ENCODE data around the gene KIF1C. TPM values are rescaled to one million over a fixed set of nuclear protein-coding genes. Genes with fewer than 3 reads are reported as not detected.

KIF1C gene
- total RNA-seq, 1 donor from 2014 or later: 46.9 TPM

- H3K27me3 ChIP-seq: no peaks in the 10 kb centered on the region
- H3K4me3 ChIP-seq: no peak overlapping the region
- intact Hi-C loops (cut with DNase I): loop anchor here (5.0 to 10.0 kb wide), 2 partner anchors 54 to 73 kb away; partner anchors contain the start of gene SLC52A1
- peaks cover 4% of the 10 kb centered on the region for H3K4me1 ChIP-seq
- no peak for DNase-seq (ENCODE audit: extremely low spot score in 2 of 2)
- no peaks in the 10 kb centered on the region for H3K9me3 ChIP-seq
- TF ChIP-seq POLR2AphosphoS5 (IDR thresholded peaks at IDR 0.05; ENCODE audit: insufficient read depth in 1 of 2, low read depth in 1 of 2) (no peak), CTCF (IDR thresholded peaks at IDR 0.05) (peak; percentile 41 to 71 (median 59))
- no peak overlapping the region for H3K27ac ChIP-seq
- H3K36me3 ChIP-seq: peaks cover 0 to 52% of the 10 kb centered on the region in 2 donors
Observed at GRCh38 chr17:4980644-4981216, 17.0 kb upstream of the KIF1C start.

- no peak overlapping the region for H3K27ac ChIP-seq
- intact Hi-C loops (cut with DNase I): loop anchor here (5.0 to 10.0 kb wide), 2 partner anchors 52 to 75 kb away; partner anchors contain the start of gene SLC52A1
- no peak for DNase-seq (ENCODE audit: extremely low spot score in 2 of 2)
- H3K4me1 ChIP-seq: peaks cover 17% of the 10 kb centered on the region
- TF ChIP-seq POLR2AphosphoS5 (IDR thresholded peaks at IDR 0.05; ENCODE audit: insufficient read depth in 1 of 2, low read depth in 1 of 2): no peak
- TF ChIP-seq POLR2A (IDR thresholded peaks at IDR 0.05): no peak
- no peak for TF ChIP-seq CTCF (IDR thresholded peaks at IDR 0.05)
- peaks cover 0 to 37% of the 10 kb centered on the region in 2 donors for H3K36me3 ChIP-seq
- H3K9me3 ChIP-seq: no peaks in the 10 kb centered on the region
- no peak overlapping the region for H3K4me3 ChIP-seq
- H3K27me3 ChIP-seq: no peaks in the 10 kb centered on the region
Observed at GRCh38 chr17:4982305-4982704, 15.4 kb upstream of the KIF1C start.

GRCh38 chr17:4986403-4986802 is 11.3 kb upstream of the KIF1C start:
- Histone ChIP-seq H3K4me3 (peak overlapping the region; percentile 66 to 95), H3K4me1 (peaks cover 32% of the 10 kb centered on the region), H3K27me3 (no peaks in the 10 kb centered on the region), H3K9me3 (no peaks in the 10 kb centered on the region), H3K36me3 (peaks cover 0 to 12% of the 10 kb centered on the region in 2 donors), H3K27ac (peak overlapping the region; percentile 89)
- DNase-seq (ENCODE audit: extremely low spot score in 2 of 2): no peak
- intact Hi-C loops (cut with DNase I): loop anchor here (10.0 kb wide), 1 partner anchor 48 kb away; the partner anchor contains the start of gene SLC52A1
- TF ChIP-seq POLR2AphosphoS5 (IDR thresholded peaks at IDR 0.05; ENCODE audit: insufficient read depth in 1 of 2, low read depth in 1 of 2) (no peak), POLR2A (IDR thresholded peaks at IDR 0.05) (no peak), CTCF (IDR thresholded peaks at IDR 0.05) (no peak)

- peak; percentile 22 to 89 (median 63) for TF ChIP-seq CTCF (IDR thresholded peaks at IDR 0.05)
- TF ChIP-seq POLR2AphosphoS5 (IDR thresholded peaks at IDR 0.05; ENCODE audit: insufficient read depth in 1 of 2, low read depth in 1 of 2): peak; percentile 69 to 93
- peak in 1 of 2 donors; percentile 81 for TF ChIP-seq POLR2A (IDR thresholded peaks at IDR 0.05)
- H3K27me3 ChIP-seq: no peaks in the 10 kb centered on the region
- intact Hi-C loops (cut with DNase I): loop anchor here (10.0 kb wide), 1 partner anchor 48 kb away; the partner anchor contains the start of gene SLC52A1
- H3K36me3 ChIP-seq: peaks cover 0 to 6% of the 10 kb centered on the region in 2 donors
- no peaks in the 10 kb centered on the region for H3K9me3 ChIP-seq
- H3K4me3 ChIP-seq: peak within 1 kb of the TSS; percentile 66 to 95
- H3K27ac ChIP-seq: peak within 1 kb of the TSS; percentile 89
- H3K4me1 ChIP-seq: peaks cover 32% of the 10 kb centered on the region
- no peak for DNase-seq (ENCODE audit: extremely low spot score in 2 of 2)
Observed at GRCh38 chr17:4986951-4987766, 10.6 kb upstream of the KIF1C start, which contains the start of gene CAMTA2. CAMTA2 (minus strand) TSS chr17:4987675; CDS start chr17:4986222, 1,453 bp downstream.
